ENCODE measurements around the gene KHDC1.
"Not testable (repeated sequence)": the region's sequence is repeated elsewhere in the genome, so short reads cannot be mapped to it uniquely, and the experiment has no call there.

Gene KHDC1

GRCh38 chr6:73248192-73248903, 14.6 kb downstream of the KHDC1 start:
- no peak for DNase-seq

DNA sequence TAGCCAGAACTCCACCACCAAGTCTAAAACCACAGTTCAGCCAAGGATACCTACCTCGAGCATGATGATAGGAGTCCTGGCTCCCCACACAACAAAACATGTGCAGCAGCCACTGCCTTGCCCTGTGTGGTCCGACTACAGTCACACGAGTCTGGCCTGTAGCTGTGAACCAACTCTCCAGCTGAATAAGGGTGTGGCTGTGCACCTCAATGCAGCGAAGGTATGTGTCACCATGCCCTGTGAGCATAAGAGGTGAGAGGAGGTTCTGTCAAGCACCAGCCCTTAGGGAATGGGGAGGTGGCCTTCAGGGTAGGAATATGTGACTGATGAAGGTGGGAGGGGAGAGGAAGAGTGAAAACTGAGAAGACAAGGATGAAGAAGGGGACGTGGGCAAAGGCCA, 21.0 kb downstream of the KHDC1 start:
- no peak for DNase-seq

- no peak for DNase-seq
Observed at GRCh38 chr6:73240730-73241129, 22.3 kb downstream of the KHDC1 start.

DNA sequence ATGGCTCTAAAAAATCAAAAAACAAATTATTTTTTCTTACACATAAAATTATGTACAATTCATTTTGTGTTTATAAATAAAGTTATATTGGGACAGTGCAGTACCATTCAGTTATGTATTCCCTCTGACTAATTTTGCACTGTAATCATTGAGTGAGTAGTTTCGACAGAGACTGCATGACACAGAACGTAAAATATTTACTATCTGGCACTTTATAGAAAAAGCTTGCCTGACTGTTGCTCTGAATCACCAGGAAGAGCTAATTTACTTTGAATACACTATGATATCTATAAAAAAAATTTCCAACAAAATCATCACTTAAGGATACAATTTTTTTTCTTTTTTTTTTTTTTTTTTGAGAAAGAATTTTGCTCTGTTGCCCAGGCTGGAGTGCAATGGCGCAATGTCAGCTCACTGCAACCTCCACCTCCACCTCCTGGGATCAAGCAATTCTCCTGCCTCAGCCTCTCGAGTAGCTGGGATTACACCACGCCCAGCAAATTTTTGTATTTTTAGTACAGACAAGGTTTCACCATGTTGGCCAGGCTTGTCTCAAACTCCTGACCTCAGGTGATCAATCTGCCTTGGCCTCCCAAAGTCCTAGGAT, 26.7 kb downstream of the KHDC1 start:
- no peak for DNase-seq

- DNase-seq: no peak
Observed at GRCh38 chr6:73234733-73235132, 28.3 kb downstream of the KHDC1 start.

- DNase-seq: not testable (repeated sequence)
Observed at GRCh38 chr6:73233971-73234370, 29.0 kb downstream of the KHDC1 start.

DNA sequence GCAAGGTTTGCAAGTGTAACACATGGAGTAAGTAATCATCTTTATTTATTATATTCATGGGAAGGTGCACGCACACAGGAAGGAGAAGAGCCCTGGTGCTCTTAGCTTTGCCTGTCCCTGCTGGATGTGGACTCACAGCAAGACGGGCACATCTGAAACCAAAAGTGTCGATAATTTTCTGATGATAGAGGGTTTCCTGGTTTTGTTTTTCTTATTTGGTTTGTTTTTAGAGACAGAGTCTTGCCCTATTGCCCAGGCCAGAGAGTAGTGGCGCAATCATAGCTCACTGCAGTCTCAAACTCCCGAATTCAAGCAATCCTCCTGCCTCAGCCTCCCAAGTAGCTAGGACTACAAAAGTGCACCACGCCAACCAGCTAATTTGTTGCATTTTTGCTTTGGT, 29.9 kb downstream of the KHDC1 start:
- DNase-seq: no peak

- no peak for DNase-seq
Observed at GRCh38 chr6:73231986-73232391, 31.0 kb downstream of the KHDC1 start.

- no peak for DNase-seq
Observed at GRCh38 chr6:73227606-73228255, 35.3 kb downstream of the KHDC1 start.

DNA sequence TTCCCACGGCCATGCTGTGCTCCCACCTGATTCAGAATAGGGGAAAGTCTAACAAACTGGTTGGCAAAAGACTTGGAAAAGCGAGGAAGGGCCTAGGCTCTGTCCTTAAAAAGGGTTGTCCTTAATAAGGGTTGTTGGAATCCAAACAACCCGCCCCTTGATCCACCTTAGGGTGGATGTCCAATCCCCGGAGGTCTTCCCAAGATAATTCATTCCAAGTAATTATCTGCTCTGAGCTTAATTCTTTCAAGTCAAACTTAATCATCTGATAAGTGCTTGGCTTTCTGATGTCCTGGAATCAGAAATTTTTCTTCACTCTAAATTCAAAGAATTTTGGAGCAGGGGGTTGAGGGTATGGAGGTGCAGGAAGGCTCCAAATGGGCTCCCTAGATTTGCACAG, 37.6 kb downstream of the KHDC1 start, which contains the start of gene KHDC1L:
Gene KHDC1L (minus strand): TSS at position 101 of the 400 bp plus-strand sequence. CDS start 88 bp downstream, at position 13.
- no peak for DNase-seq

GRCh38 chr6:73216859-73217258, 46.1 kb downstream of the KHDC1 start:
- no peak for DNase-seq

DNA sequence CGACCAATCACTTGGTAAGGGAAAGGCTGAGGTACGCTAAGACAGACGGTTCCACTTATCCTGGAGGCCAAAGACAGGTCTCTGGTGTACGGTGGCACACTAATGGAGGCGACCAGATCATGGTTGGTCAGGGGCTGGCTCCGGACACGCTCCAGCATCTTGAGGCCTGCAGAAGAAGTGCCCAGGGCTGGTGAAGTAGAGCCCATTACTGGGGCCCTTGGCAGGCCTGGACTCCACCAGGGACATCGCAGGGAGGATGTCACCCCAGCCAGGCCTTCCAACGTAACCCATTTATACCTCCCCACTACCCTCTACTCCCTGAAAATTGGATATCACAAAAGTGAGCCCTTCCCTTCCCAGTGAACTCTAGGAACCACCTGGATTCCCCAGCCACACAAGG, 53.9 kb downstream of the KHDC1 start:
- no peak for DNase-seq

DNA sequence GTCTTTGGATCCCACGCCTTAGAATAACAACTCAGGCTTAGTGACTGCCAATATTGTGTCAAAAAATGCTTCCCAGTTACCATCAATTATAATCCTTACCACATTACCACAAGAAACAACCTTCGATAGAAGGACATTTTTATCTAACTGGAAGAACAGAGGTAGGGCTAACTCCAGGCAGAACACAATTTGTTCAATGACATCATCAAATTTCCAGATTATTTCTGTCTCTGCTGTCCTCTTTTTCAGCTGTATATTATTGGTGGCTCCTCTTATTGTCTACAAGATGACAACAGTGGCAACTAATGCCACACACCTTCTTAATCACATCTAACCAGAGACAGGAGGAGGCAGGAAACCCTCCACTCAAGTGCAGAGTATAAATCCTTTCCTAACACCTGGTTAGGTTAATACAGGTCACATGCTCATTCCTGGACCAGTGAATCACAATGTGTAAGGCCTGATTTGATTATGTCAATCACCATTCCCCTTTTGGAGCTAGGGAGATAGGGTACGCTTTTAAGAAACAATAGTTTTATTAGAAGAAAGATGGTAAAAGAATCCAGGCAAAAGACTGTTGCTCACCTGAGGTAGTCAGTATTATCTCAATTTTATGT, 55.7 kb downstream of the KHDC1 start:
- no peak for DNase-seq

DNA sequence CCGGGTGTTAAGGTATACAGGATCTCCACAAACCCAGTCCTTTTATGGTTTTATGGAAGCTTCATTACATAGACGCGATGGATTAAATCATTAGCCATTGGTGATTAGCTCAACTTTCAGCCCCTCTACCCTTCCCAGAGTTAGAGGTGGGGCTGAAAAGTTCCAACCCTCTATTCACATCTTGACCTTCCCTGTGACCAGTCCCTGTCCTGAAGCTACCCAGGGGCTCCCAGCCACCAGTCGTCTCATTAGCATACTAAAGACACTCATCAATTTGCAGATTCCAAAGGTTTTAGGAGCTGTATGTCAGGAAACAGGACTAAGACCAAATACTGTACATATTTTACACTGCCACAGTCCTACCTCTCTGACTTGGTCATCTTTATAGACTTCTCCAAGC, 58.7 kb downstream of the KHDC1 start:
- no peak for DNase-seq

DNA sequence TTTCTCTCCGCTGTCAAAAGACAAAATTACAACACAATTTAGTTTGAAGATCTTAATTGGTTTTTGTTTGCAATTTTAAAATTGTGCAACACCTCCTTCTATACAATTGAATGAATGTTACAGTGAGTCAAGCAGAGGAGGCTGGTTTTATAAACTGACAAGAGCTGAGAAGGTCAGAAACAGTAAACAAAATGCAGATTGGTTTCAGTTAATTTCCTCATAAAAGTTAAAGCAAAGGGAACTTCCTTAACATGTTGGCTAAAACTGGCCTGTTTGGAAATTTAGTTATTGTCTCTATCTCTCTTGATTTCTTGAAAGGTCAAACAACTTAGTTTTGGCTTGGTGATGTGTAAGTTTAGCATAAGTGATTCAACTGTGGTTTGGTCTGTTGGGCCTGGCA, 59.9 kb downstream of the KHDC1 start:
- no peak for DNase-seq

GRCh38 chr6:73200735-73201134, 62.3 kb downstream of the KHDC1 start:
- no peak for DNase-seq

GRCh38 chr6:73200247-73200646, 62.7 kb downstream of the KHDC1 start:
- no peak for DNase-seq

- no peak for DNase-seq
Observed at GRCh38 chr6:73194744-73195143, 68.3 kb downstream of the KHDC1 start.

DNA sequence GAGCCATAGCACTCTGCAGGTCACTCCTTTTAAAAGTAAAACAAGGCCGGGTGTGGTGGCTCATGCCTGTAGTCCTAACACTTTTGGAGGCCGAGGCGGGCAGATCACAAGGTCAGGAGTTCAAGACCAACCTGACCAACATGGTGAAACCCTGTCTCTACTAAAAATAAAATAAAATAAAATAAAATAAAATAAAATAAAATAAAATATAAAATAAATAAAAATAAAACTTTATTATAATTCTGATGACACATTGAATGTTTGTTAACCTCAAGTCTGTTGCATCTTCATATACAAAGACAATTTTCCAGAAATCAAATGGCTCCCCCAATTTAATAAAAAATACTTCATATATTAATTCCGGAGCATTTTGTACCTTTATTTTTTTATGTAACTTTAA, 69.7 kb downstream of the KHDC1 start:
- DNase-seq: not testable (repeated sequence)

Data from activated effector memory CD4-positive, alpha-beta T cell treated with anti-CD3 and anti-CD28 coated beads, Interleukin-2, amount 50 U/mL, for 16 hours (primary cell).